Activated CD4-positive, alpha-beta T cell treated with anti-CD3 and anti-CD28 coated beads, Interleukin-2, amount 50 U/mL, for 24 hours (primary cell): ENCODE measurements around the gene WDR31.
"Not testable (repeated sequence)": the region's sequence is repeated elsewhere in the genome, so short reads cannot be mapped to it uniquely, and the experiment has no call there.

Source experiments
- DNase-seq, 2 donors: peaks; one replicate each; pipeline ENCODE4 v3.0.0-alpha.2; 2020; ENCODE audit warnings: low read depth in 1 of 2, low spot score in 1 of 2

The WDR31 gene

GRCh38 chr9:113340011-113340699 is at the start of gene WDR31:
Gene WDR31 (minus strand): TSS chr9:113340275. CDS start chr9:113332022, 8,253 bp downstream.
- DNase-seq: peak; percentile 70

GRCh38 chr9:113389451-113389850 is 49.4 kb upstream of the WDR31 start:
- no peak for DNase-seq

- DNase-seq: no peak
Measured at GRCh38 chr9:113388833-113389232, 48.8 kb upstream of the WDR31 start.

- no peak for DNase-seq
Measured at GRCh38 chr9:113387560-113388230, 47.6 kb upstream of the WDR31 start.

- no peak for DNase-seq
Measured at GRCh38 chr9:113386571-113387393, 46.7 kb upstream of the WDR31 start.

GRCh38 chr9:113381909-113382411 is 41.9 kb upstream of the WDR31 start:
- no peak for DNase-seq

- not testable (repeated sequence) for DNase-seq
Measured at GRCh38 chr9:113381441-113381840, 41.4 kb upstream of the WDR31 start.

- DNase-seq: no peak
Measured at GRCh38 chr9:113380869-113381378, 40.8 kb upstream of the WDR31 start.

- DNase-seq: not testable (repeated sequence)
Measured at GRCh38 chr9:113379829-113380210, 39.7 kb upstream of the WDR31 start.

GRCh38 chr9:113379094-113379828 is 39.2 kb upstream of the WDR31 start:
- DNase-seq: not testable (repeated sequence)

- peak; percentile 41 to 66 for DNase-seq
Measured at GRCh38 chr9:113376634-113377567, 36.8 kb upstream of the WDR31 start, which contains the start of gene HDHD3. Gene HDHD3 (minus strand): TSS chr9:113376986. CDS start chr9:113374354, 2,632 bp downstream.

- no peak for DNase-seq
Measured at GRCh38 chr9:113375057-113376023, 35.3 kb upstream of the WDR31 start.

- no peak for DNase-seq
Measured at GRCh38 chr9:113373676-113374392, 33.8 kb upstream of the WDR31 start.

- DNase-seq: no peak
Measured at GRCh38 chr9:113373256-113373655, 33.2 kb upstream of the WDR31 start.

GRCh38 chr9:113372059-113372458 is 32.0 kb upstream of the WDR31 start:
- no peak for DNase-seq

GRCh38 chr9:113370806-113371325 is 30.8 kb upstream of the WDR31 start:
- DNase-seq: no peak

GRCh38 chr9:113369855-113370140 is 29.7 kb upstream of the WDR31 start:
- no peak for DNase-seq
